KOPT-K1 (cell line): ENCODE data around the gene FAM171A2.

Experiments used
- H3K27ac ChIP-seq: fragments of 200-600 bp; sonication (generic); 2 replicates; pipeline ENCODE4 v1.5.1; 2016; ENCODE audit warnings: antibody characterized with exemption, mild to moderate bottlenecking, low read depth, low read length; ENCODE audit not compliant: poor library complexity, severe bottlenecking
- H3K36me3 ChIP-seq: fragments of 200-600 bp; sonication (generic); 2 replicates; pipeline ENCODE4 v1.5.1; 2017; ENCODE audit warnings: antibody characterized with exemption, mild to moderate bottlenecking, low read length, moderate library complexity; ENCODE audit not compliant: insufficient read depth
- H3K9me3 ChIP-seq: fragments of 200-600 bp; sonication (generic); 2 replicates; pipeline ENCODE4 v1.5.1; 2017; ENCODE audit warnings: antibody characterized with exemption, low read length, mild to moderate bottlenecking; ENCODE audit not compliant: insufficient read depth, poor library complexity, severe bottlenecking

The FAM171A2 gene

GRCh38 chr17:44358066-44358465 lies 5.6 kb downstream of the FAM171A2 start:
- Histone ChIP-seq H3K36me3 (no peaks in the 10 kb centered on the region), H3K9me3 (no peaks in the 10 kb centered on the region), H3K27ac (no peak overlapping the region)

DNA sequence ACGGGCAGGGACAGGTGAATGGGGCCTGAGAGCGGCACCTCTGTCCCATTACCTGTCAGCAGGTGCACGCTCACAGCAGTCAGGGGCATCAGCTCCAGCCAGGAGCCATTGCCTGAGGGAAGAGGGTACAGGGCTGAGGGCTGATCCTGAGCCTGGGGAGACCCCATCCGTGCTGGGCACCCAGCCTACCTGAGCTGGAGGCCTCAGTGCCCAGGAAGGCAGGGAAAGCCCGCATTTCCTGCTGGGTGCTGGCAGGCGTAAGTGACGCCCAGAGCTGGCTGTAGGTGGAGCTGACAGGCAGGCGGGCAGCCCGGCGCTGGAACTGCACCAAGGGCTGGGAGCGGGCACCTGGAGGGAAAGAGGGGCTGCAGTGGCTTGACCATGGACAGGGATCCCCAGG lies 7.4 kb downstream of the FAM171A2 start:
- Histone ChIP-seq H3K27ac (no peak overlapping the region), H3K9me3 (no peaks in the 10 kb centered on the region), H3K36me3 (no peaks in the 10 kb centered on the region)

- Histone ChIP-seq H3K9me3 (no peaks in the 10 kb centered on the region), H3K36me3 (no peaks in the 10 kb centered on the region)
Measured at GRCh38 chr17:44355642-44356099, 8.0 kb downstream of the FAM171A2 start.

DNA sequence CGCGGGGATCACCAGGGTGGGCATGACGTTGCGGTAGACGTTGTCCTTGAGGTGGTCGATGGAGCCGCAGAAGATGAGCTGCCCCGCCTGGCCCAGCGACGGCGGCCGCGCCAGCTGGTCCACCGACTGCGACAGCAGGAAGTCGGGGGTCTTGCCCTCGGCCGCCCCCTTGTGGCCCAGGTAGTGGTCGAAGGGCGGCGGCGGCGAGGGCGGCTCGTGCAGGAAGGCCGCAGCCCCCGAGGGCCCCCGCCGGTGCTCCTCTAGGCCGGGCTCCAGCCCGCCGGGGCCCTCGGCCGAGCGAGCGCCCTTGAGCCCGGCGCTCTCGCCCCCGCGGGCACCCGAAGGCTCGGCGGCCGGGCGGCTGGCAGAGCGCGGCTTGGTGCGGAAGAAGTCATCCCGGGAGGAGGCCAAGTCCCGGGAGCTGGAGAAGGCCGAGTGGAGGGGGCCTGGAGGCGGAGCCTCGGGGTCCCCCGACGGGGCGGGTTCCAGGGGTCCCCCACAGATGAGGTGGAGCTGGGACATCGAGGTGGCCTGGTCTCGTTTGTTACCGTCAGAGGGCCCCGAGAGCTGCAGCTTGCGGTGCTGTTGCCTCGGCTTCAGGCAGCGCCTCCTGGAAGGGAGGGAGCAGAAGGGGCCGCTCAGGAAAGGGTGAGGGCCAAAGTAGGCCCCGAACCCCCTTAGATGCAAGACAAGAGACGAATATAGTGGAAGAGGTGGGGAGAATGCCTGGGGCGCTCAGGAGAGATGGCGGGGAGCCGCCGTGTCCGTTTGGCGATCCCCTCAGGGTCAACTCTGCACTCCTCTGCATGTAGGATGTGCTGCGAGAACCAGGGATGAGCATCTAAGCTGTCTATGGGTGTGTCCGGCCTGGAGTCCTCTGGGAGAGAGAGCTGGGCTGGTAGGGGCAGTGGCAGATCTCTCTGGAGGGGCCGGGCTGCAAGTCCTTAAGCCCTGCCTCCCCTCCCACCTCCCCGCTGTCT lies 8.8 kb downstream of the FAM171A2 start:
- Histone ChIP-seq H3K9me3 (no peaks in the 10 kb centered on the region), H3K36me3 (no peaks in the 10 kb centered on the region), H3K27ac (no peak overlapping the region)

More at GRCh38 chr17:44355642-44356099, 8.0 kb downstream of the FAM171A2 start:
- no peak overlapping the region for H3K27ac ChIP-seq

- no peaks in the 10 kb centered on the region for H3K36me3 ChIP-seq
- no peaks in the 10 kb centered on the region for H3K9me3 ChIP-seq
- H3K27ac ChIP-seq = no peak overlapping the region
Measured at GRCh38 chr17:44353672-44354331, 9.9 kb downstream of the FAM171A2 start.

DNA sequence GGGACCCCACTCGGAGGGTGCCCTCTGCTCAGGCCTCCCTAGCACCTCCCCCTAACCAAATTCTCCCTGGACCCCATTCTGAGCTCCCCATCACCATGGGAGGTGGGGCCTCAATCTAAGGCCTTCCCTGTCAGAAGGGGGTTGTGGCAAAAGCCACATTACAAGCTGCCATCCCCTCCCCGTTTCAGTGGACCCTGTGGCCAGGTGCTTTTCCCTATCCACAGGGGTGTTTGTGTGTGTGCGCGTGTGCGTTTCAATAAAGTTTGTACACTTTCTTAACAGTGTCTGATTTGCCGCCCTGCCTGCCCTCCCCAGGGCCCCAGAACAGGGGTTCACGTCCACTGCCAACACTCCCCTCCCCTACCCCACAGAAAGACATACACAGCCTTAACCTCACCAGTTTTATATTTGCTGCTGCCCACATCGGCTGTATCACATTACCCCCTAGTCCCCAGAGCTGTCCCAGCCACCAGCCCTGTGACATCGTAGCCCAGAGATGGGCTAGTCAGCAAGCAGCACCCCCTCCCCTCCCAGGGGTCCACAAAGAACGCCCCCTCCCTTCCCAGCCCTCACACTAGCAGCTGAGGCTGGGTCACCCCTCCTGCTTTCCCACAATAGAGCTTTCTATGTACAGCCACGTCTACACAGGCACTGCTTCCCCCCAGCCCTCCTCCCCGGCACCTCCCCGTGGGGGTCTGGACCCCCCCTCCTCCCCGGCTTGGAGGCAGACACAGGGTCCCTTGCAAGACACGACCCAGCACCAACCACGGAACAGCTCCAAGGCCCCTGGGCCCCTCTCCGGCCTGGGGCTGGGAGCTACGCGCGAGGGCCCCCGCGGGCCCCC lies 10.6 kb downstream of the FAM171A2 start:
- H3K36me3 ChIP-seq = no peaks in the 10 kb centered on the region
- no peak overlapping the region for H3K27ac ChIP-seq
- H3K9me3 ChIP-seq = no peaks in the 10 kb centered on the region

DNA sequence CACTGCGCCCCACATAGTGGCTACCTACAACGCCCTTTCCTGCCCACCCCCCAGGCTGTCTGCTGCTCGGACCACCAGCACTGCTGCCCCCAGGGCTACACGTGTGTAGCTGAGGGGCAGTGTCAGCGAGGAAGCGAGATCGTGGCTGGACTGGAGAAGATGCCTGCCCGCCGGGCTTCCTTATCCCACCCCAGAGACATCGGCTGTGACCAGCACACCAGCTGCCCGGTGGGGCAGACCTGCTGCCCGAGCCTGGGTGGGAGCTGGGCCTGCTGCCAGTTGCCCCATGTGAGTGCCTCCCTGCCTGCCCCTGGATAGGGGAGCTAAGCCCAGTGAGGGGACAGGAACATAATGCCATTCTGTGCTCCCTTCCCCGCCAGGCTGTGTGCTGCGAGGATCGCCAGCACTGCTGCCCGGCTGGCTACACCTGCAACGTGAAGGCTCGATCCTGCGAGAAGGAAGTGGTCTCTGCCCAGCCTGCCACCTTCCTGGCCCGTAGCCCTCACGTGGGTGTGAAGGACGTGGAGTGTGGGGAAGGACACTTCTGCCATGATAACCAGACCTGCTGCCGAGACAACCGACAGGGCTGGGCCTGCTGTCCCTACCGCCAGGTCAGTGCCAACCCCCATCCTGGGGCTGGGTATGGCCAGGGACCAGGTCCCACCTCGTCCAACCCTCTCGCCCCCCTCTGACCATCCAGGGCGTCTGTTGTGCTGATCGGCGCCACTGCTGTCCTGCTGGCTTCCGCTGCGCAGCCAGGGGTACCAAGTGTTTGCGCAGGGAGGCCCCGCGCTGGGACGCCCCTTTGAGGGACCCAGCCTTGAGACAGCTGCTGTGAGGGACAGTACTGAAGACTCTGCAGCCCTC lies 11.5 kb downstream of the FAM171A2 start:
- Histone ChIP-seq H3K9me3 (no peaks in the 10 kb centered on the region), H3K27ac (no peak overlapping the region), H3K36me3 (no peaks in the 10 kb centered on the region)

GRCh38 chr17:44351464-44351863 lies 12.2 kb downstream of the FAM171A2 start:
- Histone ChIP-seq H3K36me3 (no peaks in the 10 kb centered on the region), H3K9me3 (no peaks in the 10 kb centered on the region), H3K27ac (no peak overlapping the region)

GRCh38 chr17:44350733-44351226 lies 12.9 kb downstream of the FAM171A2 start:
- H3K36me3 ChIP-seq = no peaks in the 10 kb centered on the region
- H3K27ac ChIP-seq = no peak overlapping the region
- H3K9me3 ChIP-seq = no peaks in the 10 kb centered on the region

DNA sequence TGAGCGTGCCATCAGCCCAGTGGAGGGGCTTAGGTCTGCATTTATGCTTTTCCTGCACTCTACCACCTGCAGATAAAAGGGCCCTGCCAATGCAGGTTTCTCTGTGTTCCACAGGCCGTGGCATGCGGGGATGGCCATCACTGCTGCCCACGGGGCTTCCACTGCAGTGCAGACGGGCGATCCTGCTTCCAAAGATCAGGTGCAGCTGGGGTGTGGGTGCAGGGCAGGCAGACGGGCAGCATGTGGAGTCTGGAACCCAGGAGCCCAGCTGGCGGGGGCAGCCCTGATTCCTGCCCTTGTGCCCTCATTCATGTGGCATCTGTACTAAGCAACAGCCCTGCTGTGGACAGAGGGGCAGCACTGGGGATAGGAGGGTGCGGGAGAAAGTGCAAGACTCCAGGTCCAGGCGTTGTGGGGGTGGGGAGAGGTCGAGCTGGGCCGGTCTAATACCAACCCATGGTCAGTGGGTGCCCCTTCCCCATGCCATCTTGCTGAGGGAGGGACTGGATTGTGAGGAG lies 14.0 kb downstream of the FAM171A2 start:
- Histone ChIP-seq H3K36me3 (no peaks in the 10 kb centered on the region), H3K9me3 (no peaks in the 10 kb centered on the region), H3K27ac (no peak overlapping the region)

DNA sequence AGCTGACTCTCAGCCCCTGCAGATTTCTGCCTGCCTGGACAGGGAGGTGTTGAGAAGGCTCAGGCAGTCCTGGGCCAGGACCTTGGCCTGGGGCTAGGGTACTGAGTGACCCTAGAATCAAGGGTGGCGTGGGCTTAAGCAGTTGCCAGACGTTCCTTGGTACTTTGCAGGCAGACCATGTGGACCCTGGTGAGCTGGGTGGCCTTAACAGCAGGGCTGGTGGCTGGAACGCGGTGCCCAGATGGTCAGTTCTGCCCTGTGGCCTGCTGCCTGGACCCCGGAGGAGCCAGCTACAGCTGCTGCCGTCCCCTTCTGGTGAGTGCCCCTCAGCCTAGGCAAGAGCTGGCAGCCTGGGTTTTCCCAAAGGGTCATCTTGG lies 14.7 kb downstream of the FAM171A2 start:
- H3K9me3 ChIP-seq = no peaks in the 10 kb centered on the region
- H3K36me3 ChIP-seq = no peaks in the 10 kb centered on the region
- no peak overlapping the region for H3K27ac ChIP-seq

- no peaks in the 10 kb centered on the region for H3K9me3 ChIP-seq
- H3K36me3 ChIP-seq = no peaks in the 10 kb centered on the region
- no peak overlapping the region for H3K27ac ChIP-seq
Measured at GRCh38 chr17:44348234-44348987, 15.2 kb downstream of the FAM171A2 start.
